ENCODE data around the gene TBCC.

GRCh38 chr6:42790549-42791181 lies 44.8 kb upstream of the TBCC start:
- TF ChIP-seq CTCF (IDR thresholded peaks at IDR 0.05; ENCODE audit: low read length) = no peak
- no peak for TF ChIP-seq EZH2 (IDR thresholded peaks at IDR 0.05; ENCODE audit: borderline replicate concordance, low read length)

Measured in OCI-LY1 (cell line).